Muscle layer of duodenum (tissue), 2 donors: ENCODE data around the gene PLCH2.

Experiments
- H3K27ac ChIP-seq: one replicate; pipeline ENCODE4 v1.7.0; 2013; ENCODE audit warnings: mild to moderate bottlenecking, low read length
- H3K27me3 ChIP-seq: one replicate; pipeline ENCODE4 v1.7.0; 2013; ENCODE audit warnings: low read depth, mild to moderate bottlenecking, control low read depth, low read length
- H3K36me3 ChIP-seq, 2 donors: one replicate each; pipeline ENCODE4 v1.7.0; 2013; ENCODE audit warnings: low read length in 2 of 2, control low read depth in 1 of 2, mild to moderate bottlenecking in 1 of 2; ENCODE audit not compliant: insufficient read depth in 2 of 2, control insufficient read depth in 1 of 2
- H3K4me1 ChIP-seq, 2 donors: one replicate each; pipeline ENCODE4 v1.7.0; 2013; ENCODE audit warnings: low read length in 2 of 2, mild to moderate bottlenecking in 2 of 2, control low read depth in 1 of 2, moderate library complexity in 1 of 2; ENCODE audit not compliant: insufficient read depth in 2 of 2, control insufficient read depth in 1 of 2
- H3K4me3 ChIP-seq, 2 donors: one replicate each; pipeline ENCODE4 v1.7.0; 2013; ENCODE audit warnings: low read length in 2 of 2, low read depth in 1 of 2, mild to moderate bottlenecking in 1 of 2
- H3K9me3 ChIP-seq, 2 donors: one replicate each; pipeline ENCODE4 v1.7.0; 2013; ENCODE audit warnings: low read length in 2 of 2, control low read depth in 1 of 2, mild to moderate bottlenecking in 1 of 2; ENCODE audit not compliant: control insufficient read depth in 1 of 2
- donor health status: healthy.

Gene PLCH2

DNA sequence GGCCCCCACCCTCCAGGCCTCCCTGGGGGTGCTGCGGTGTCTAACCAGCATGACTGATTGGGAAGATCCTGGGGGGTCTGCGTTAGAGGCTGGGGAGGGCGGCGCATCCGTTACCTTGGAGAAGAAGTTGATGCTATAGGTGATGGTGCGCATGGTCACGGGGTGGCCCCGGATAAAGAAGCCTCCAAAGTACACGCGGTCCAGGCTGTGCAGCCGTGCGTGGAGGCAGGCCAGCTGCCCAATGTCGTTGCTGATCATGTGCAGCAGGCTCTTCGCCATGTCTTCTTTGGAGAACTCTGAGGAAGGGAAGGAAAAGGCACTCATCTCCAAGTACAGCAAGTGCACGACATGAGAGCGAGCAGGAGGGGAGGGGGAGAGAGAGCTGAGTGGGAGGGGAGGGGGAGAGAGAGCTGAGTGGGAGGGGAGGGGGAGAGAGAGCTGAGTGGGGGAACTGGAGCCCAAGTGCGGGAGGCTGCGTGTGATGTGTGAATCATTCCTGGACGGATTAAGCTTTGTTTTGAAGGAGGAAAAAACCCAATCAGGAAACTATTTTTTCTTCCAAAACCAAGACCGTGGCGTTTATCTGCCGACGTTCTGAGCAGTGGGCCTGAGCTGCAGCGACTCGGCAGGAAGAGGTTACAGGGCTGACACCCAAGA is 43.1 kb downstream of the PLCH2 start:
- Histone ChIP-seq H3K27me3 (no peaks in the 10 kb centered on the region), H3K36me3 (peaks cover 40 to 71% of the 10 kb centered on the region in 2 donors), H3K9me3 (no peaks in the 10 kb centered on the region), H3K4me1 (peaks cover under 1 to 13% of the 10 kb centered on the region in 2 donors), H3K27ac (no peak overlapping the region), H3K4me3 (no peak overlapping the region)

DNA sequence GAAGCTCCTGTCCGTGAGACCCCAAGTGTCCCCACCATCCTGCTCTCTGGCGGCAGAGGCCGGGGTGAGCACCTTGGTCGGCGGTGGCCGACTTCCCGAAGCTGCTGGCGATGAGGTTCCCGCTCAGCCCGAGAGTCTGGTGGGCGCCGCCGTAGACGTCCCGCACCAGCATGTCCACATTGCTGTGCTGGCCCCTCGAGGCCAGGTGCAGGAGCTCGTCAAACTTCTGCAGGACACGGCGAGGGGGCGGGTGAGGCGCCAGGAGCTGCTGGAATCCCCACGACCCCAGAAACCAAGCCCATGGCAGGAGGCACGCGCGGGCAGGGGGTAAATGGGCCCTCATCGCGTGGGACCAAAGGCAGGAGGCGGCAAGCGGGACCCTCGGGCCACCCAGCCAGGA is 43.6 kb downstream of the PLCH2 start:
- no peak overlapping the region for H3K27ac ChIP-seq
- no peak overlapping the region for H3K4me3 ChIP-seq
- H3K4me1 ChIP-seq, result peaks cover 6 to 19% of the 10 kb centered on the region in 2 donors
- H3K27me3 ChIP-seq, result no peaks in the 10 kb centered on the region
- peaks cover 40 to 67% of the 10 kb centered on the region in 2 donors for H3K36me3 ChIP-seq
- no peaks in the 10 kb centered on the region for H3K9me3 ChIP-seq

DNA sequence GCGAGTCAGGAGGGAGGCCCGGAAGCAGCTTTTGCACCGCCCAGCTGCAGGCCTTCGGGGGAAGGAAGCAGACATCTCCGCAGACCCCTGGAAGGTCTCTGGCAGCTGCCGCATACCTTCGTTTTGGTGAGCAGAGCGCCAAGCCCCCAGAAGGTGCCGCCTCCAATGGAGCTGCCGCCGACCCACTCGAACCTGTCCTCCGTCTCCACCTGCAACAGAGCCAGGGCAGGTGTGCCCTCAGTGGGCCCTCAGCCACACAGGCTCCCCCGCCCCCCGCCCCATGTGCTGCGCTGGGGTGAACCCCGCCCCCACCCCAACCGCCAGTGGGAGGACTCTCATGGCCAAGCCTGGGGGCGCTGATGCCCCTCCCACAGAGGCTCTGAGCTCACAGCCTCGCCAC is 44.1 kb downstream of the PLCH2 start:
- Histone ChIP-seq H3K4me1 (peaks cover 11 to 24% of the 10 kb centered on the region in 2 donors), H3K36me3 (peaks cover 37 to 63% of the 10 kb centered on the region in 2 donors), H3K27me3 (no peaks in the 10 kb centered on the region), H3K4me3 (no peak overlapping the region), H3K9me3 (no peaks in the 10 kb centered on the region), H3K27ac (no peak overlapping the region)

- Histone ChIP-seq H3K27ac (no peak overlapping the region), H3K9me3 (no peaks in the 10 kb centered on the region), H3K4me1 (peaks cover 13 to 28% of the 10 kb centered on the region in 2 donors), H3K36me3 (peaks cover 32 to 57% of the 10 kb centered on the region in 2 donors), H3K27me3 (no peaks in the 10 kb centered on the region), H3K4me3 (no peak overlapping the region)
Measured at GRCh38 chr1:2520806-2521205, 44.7 kb downstream of the PLCH2 start.

- Histone ChIP-seq H3K36me3 (peaks cover 25 to 42% of the 10 kb centered on the region in 2 donors), H3K4me3 (no peak overlapping the region), H3K27ac (no peak overlapping the region), H3K4me1 (peaks cover 18 to 34% of the 10 kb centered on the region in 2 donors), H3K27me3 (no peaks in the 10 kb centered on the region), H3K9me3 (no peaks in the 10 kb centered on the region)
Measured at GRCh38 chr1:2522230-2522629, 46.1 kb downstream of the PLCH2 start.

- Histone ChIP-seq H3K4me3 (peak overlapping the region in 1 of 2 donors; percentile 7), H3K36me3 (peaks cover 15 to 31% of the 10 kb centered on the region in 2 donors), H3K4me1 (peaks cover 18 to 43% of the 10 kb centered on the region in 2 donors), H3K27me3 (peaks cover under 1% of the 10 kb centered on the region), H3K27ac (no peak overlapping the region), H3K9me3 (no peaks in the 10 kb centered on the region)
Measured at GRCh38 chr1:2523191-2523890, 47.3 kb downstream of the PLCH2 start.

DNA sequence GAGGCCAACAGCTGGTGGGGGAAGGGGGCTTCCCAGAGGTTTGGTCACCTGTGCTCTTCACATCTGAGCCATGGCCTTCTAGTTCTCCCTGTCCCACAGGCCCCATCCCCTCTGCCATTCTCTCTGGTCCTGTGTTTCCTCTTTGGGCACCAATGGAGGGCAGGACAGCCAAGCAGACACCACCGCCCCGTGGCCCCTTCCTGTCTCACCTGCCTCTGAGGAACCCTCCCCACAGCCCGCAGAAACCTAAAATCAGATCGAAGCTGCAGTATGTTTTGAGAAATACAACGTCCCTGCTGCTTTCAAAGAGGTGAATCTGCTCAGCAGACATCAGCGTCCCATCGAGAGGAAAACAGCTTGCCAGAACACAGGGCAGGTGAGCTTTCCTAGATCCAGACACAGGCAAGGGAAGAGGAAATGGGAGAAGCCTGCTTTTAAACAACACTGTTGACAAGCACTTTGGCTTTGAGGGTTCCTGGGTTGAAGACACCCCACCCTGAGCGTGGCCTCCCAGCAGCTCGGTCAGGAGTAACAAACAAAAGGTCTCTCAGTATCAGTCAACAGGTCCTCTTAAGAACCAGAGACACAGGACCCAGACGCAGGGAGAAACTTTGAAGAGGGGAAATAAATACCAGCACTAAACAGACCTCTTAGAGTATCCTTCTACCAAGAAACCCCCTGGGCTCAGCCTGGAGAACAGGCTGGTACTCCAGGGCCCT is 48.0 kb downstream of the PLCH2 start:
- Histone ChIP-seq H3K27me3 (peaks cover 7% of the 10 kb centered on the region), H3K36me3 (peaks cover 8 to 24% of the 10 kb centered on the region in 2 donors), H3K9me3 (no peaks in the 10 kb centered on the region), H3K27ac (no peak overlapping the region), H3K4me3 (peak overlapping the region in 1 of 2 donors; percentile 96), H3K4me1 (peaks cover 18 to 50% of the 10 kb centered on the region in 2 donors)

DNA sequence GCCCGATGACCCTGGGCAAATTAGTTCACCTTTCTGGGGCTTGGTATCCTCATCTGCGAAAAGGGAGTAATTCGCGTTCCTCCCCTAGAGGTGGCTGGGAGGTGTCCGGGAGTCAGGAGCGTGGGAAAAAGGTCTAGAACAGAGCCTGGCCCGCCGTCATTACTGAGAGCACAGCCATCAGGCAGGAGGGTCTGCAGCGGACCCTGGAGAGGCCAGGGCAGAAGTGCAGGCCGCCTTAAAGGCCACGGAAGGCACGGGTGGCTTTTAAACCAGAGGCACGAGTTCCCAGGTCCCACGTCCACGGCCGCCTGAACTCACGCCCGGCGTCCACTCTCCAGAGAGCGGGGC is 49.5 kb downstream of the PLCH2 start:
- Histone ChIP-seq H3K36me3 (peaks cover 6 to 9% of the 10 kb centered on the region in 2 donors), H3K27ac (peak overlapping the region; percentile 31), H3K9me3 (no peaks in the 10 kb centered on the region), H3K4me3 (peak overlapping the region; percentile 73 to 96), H3K4me1 (peaks cover 18 to 60% of the 10 kb centered on the region in 2 donors), H3K27me3 (peaks cover 9% of the 10 kb centered on the region)

- Histone ChIP-seq H3K9me3 (no peaks in the 10 kb centered on the region), H3K27me3 (peaks cover 15% of the 10 kb centered on the region), H3K4me3 (peak within 1 kb of the TSS; percentile 73 to 96), H3K27ac (peak within 1 kb of the TSS; percentile 31), H3K4me1 (peaks cover 18 to 66% of the 10 kb centered on the region in 2 donors), H3K36me3 (peaks cover 0 to 3% of the 10 kb centered on the region in 2 donors)
Measured at GRCh38 chr1:2525920-2526823, 50.1 kb downstream of the PLCH2 start, which contains the start of gene PANK4. PANK4 (minus strand) TSS chr1:2526596; CDS start chr1:2526587, 9 bp downstream.

GRCh38 chr1:2526824-2527555 is 50.9 kb downstream of the PLCH2 start:
- Histone ChIP-seq H3K27ac (no peak overlapping the region), H3K4me1 (peaks cover 18 to 67% of the 10 kb centered on the region in 2 donors), H3K9me3 (no peaks in the 10 kb centered on the region), H3K36me3 (no peaks in the 10 kb centered on the region), H3K27me3 (peaks cover 23% of the 10 kb centered on the region), H3K4me3 (peak overlapping the region; percentile 26 to 96)
